Spleen (tissue), 7 donors: ENCODE data around the gene TMEM106C.

Experiments used
- CTCF ChIP-seq, 11 experiments: fragments of 200-600 bp in 7 of 11; fragments of 450-650 bp in 4 of 11; sonication (generic) in 4 of 11; IDR thresholded peaks in 8 of 11; conservative IDR thresholded peaks in 3 of 11; 1 replicate in 7 of 11; 2 replicates in 4 of 11; pipeline versions ENCODE4 v1.4.0 to v1.8.0; 2016 to 2021; ENCODE audit warnings: antibody characterized with exemption in 11 of 11, inconsistent platforms in 4 of 11, mild to moderate bottlenecking in 1 of 11
- POLR2A ChIP-seq, 3 donors: fragments of 450-650 bp; IDR thresholded peaks; one replicate each; pipeline ENCODE4 v1.5.1; 2017; ENCODE audit warnings: antibody characterized with exemption in 3 of 3, mild to moderate bottlenecking in 1 of 3
- donor health status: DM: no; HTN: no; CAD: no; lungs with moderate emphysema.
- donor health status: DM: no; HTN: no; CAD: no.
- donor health status: DM: no; HTN: no; CAD: no.

DNA sequence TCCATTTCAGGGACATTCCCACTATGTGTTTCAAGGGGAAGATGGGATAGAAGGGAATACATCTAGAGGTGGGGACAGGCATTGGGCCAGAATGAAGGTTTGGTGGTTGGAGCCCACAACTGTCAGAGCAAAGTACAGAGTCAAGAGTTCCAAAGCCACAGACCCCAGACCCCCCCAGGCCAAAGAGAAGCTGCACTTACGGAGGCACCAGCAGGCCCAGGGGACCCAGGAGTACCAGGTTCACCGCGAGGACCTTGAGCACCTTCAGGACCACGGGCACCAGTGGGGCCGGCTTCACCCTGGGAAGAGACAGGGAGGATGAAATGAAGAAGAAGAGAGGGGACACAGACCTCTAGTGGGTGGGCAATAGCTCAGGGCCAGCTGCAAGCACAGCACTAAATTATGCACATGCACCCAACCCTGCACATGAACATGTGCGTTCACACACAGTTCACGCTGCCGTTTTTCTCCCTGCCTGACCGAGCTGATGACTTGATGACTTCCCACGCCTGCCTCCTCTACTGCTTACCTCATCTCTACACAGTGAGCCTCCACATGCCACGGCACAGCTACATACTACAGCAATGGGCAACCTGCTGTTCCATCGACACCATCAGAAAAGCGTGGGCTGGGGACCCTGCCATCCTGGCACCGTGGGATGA, 24.1 kb downstream of the TMEM106C start:
- TF ChIP-seq CTCF (IDR thresholded peaks at IDR 0.05 in 8 of 11, conservative IDR thresholded peaks at IDR 0.05 in 3 of 11) (no peak), POLR2A (IDR thresholded peaks at IDR 0.05) (no peak)
